AG04450 (cell line): ENCODE data around the gene TARBP1. TPM values are rescaled to one million over a fixed set of nuclear protein-coding genes. Genes with fewer than 3 reads are reported as not detected.

Experiments
- CTCF ChIA-PET: fragments of 300-600, 350-600 bp; formaldehyde crosslinking; extraction: SDS; loops from one replicate; lab custom pipeline; 2022; ENCODE audit warnings: antibody characterized with exemption, inconsistent platforms; lab: Charles Lee
- POLR2A ChIA-PET: fragments of 350-600 bp; formaldehyde crosslinking; extraction: SDS; loops from one replicate; lab custom pipeline; 2021; ENCODE audit warnings: antibody characterized with exemption, inconsistent platforms; lab: Yijun Ruan, JAX
- DNase-seq: peaks from one replicate; pipeline ENCODE4 v3.0.0-alpha.2; 2011; ENCODE audit warnings: low read depth, low spot score
- H3K27ac ChIP-seq: one replicate; pipeline ENCODE4 v1.5.1; 2012; ENCODE audit warnings: low read depth, low read length, control low read depth
- H3K27me3 ChIP-seq: one replicate; pipeline ENCODE4 v1.6.0; 2012; ENCODE audit warnings: low read length; ENCODE audit not compliant: control insufficient read depth, insufficient read depth
- H3K4me3 ChIP-seq: 2 replicates; pipeline ENCODE4 v1.5.1; 2011; ENCODE audit warnings: mild to moderate bottlenecking, low read depth, low read length, control low read depth
- H3K9me3 ChIP-seq: 2 replicates; pipeline ENCODE4 v1.5.1; 2012; ENCODE audit warnings: low read length; ENCODE audit not compliant: control insufficient read depth, insufficient read depth
- polyA plus RNA-seq: library from polyadenylated mRNA; depleted of rRNA; stranded (reverse); fragments of >200 nt; gene quantifications from 2 replicates; pipeline ENCODE4 v1.2.3, GENCODE V29; 2011
- TF ChIP-seq, protein P1 (sequence below): IDR thresholded peaks from 2 replicates; pipeline ENCODE4 v1.5.1; 2011; ENCODE audit warnings: low read depth, low read length, control low read depth, inconsistent platforms

The TARBP1 gene
- polyA plus RNA-seq, 1 experiment: 22.6 TPM

DNA sequence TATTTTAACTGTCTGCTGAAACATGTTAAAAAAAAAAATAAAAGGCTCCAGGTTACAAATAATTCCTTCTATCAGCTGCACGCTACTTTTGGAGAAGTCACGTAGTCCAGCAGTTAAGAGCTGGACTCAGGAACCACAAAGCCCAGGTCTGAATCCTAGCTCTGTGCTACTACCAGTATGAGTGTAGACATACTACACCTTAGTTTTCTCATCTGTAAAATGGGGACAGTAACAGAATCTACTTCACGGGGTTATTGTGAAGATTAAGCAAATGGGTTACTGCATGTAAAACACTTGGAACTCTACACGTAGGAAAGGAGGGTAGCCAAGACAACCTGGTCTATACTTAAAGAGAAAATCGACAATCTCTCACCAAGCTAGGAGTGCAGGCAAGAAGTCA, 48.3 kb downstream of the TARBP1 start:
- Histone ChIP-seq H3K27ac (no peak overlapping the region), H3K4me3 (no peak overlapping the region), H3K27me3 (no peaks in the 10 kb centered on the region), H3K9me3 (no peaks in the 10 kb centered on the region)
- CTCF ChIA-PET: no interaction called here
- POLR2A ChIA-PET: no interaction called here
- TF ChIP-seq, protein P1, sequence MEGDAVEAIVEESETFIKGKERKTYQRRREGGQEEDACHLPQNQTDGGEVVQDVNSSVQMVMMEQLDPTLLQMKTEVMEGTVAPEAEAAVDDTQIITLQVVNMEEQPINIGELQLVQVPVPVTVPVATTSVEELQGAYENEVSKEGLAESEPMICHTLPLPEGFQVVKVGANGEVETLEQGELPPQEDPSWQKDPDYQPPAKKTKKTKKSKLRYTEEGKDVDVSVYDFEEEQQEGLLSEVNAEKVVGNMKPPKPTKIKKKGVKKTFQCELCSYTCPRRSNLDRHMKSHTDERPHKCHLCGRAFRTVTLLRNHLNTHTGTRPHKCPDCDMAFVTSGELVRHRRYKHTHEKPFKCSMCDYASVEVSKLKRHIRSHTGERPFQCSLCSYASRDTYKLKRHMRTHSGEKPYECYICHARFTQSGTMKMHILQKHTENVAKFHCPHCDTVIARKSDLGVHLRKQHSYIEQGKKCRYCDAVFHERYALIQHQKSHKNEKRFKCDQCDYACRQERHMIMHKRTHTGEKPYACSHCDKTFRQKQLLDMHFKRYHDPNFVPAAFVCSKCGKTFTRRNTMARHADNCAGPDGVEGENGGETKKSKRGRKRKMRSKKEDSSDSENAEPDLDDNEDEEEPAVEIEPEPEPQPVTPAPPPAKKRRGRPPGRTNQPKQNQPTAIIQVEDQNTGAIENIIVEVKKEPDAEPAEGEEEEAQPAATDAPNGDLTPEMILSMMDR: no peak
- no peak for DNase-seq

DNA sequence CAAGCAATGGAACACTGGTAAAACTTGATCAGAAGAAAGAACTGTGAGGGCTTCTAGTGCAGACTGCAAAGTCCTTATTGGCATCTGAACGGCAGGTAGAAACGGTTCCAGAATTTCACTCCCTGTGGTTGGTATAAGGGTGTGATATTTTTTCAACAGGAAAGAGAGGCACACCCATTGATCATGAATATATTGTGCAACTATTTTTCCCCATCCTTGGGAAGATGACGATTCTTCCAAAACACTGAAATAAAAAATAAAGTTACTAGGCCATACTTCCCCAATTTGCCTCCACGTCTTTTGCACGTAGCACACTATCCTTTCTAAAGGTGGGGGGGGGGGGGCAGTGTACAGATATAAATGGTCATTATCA, 49.6 kb downstream of the TARBP1 start:
- ChIA-PET CTCF (no interaction called here), POLR2A (no interaction called here)
- Histone ChIP-seq H3K27ac (no peak overlapping the region), H3K4me3 (no peak overlapping the region), H3K27me3 (no peaks in the 10 kb centered on the region), H3K9me3 (no peaks in the 10 kb centered on the region)
- no peak for DNase-seq
- TF ChIP-seq, protein P1: no peak

DNA sequence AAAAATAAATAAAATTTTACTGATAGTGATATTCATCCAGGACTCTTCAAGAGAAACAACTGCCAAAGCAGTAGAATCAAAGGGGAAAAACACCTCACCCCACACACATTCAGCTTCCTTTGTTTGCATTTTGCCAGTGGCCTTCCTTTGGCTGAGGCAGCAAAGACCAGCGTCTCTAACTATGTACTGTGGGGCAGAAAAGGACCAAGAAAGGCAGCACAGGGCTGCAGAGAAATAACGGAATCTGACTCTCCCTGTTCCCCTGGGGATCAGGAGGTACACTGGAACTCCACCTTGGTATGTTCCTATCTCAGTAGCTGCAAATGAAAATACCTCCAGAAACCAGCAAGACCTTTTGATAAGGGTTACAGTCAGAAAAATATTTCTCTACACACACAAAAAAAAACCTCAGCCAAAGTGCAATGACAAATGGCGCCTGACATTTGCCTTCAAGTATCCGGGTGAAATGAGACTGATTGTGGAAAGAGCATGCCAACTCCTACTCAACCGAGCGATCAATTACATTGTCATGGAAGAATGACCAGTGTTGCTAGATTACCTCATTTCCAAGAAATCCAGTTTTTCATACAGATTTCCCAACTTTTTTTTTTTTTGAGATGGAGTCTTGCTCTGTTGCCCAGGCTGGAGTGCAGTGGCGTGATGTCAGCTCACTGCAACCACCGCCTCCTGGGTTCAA, 50.9 kb downstream of the TARBP1 start:
- ChIA-PET CTCF (no interaction called here), POLR2A (no interaction called here)
- TF ChIP-seq, protein P1: no peak
- H3K9me3 ChIP-seq: no peaks in the 10 kb centered on the region
- no peak for DNase-seq
- no peak overlapping the region for H3K4me3 ChIP-seq
- H3K27ac ChIP-seq: no peak overlapping the region
- H3K27me3 ChIP-seq: no peaks in the 10 kb centered on the region

DNA sequence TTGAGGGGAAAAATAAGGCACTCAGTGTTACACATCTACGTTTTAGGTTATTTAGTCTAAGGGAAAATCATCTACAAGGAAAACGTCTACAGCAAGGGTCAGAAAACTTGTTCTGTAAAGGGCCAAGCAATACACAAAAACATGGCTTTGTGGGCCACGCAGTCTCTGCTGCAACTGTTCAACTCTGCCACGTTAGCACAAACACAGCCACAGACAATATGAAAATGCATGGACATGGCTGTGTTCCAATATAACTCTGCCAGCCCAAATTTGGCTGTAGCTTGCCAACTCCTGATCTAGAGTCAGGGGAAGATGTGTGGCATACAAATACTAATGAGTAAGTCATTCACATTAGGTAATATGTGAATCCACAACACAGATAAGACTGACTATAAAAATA, 65.0 kb downstream of the TARBP1 start:
- no peaks in the 10 kb centered on the region for H3K27me3 ChIP-seq
- H3K4me3 ChIP-seq: no peak overlapping the region
- POLR2A ChIA-PET: no interaction called here
- H3K9me3 ChIP-seq: no peaks in the 10 kb centered on the region
- no peak for DNase-seq
- CTCF ChIA-PET: no interaction called here
- TF ChIP-seq, protein P1: no peak
- no peak overlapping the region for H3K27ac ChIP-seq

GRCh38 chr1:234413485-234413884, 65.5 kb downstream of the TARBP1 start:
- no peak for DNase-seq
- no peak overlapping the region for H3K4me3 ChIP-seq
- TF ChIP-seq, protein P1: no peak
- ChIA-PET POLR2A (no interaction called here), CTCF (no interaction called here)
- H3K9me3 ChIP-seq: no peaks in the 10 kb centered on the region
- no peak overlapping the region for H3K27ac ChIP-seq
- no peaks in the 10 kb centered on the region for H3K27me3 ChIP-seq
